C4-2B (cell line): ENCODE data around the gene SERPIND1.
A peak's percentile ranks its signal among the peaks of the same experiment; 100 is the strongest.

Source experiments
- H3K27ac ChIP-seq: fragments of 450-650 bp; 2 replicates; pipeline ENCODE4 v1.5.1; 2017
- ZFX ChIP-seq: fragments of 450-650 bp; IDR thresholded peaks from 2 replicates; pipeline ENCODE4 v1.6.1; 2017
- TF ChIP-seq, protein P1 (sequence below): fragments of 450-650 bp; conservative IDR thresholded peaks from 2 replicates; pipeline ENCODE4 v1.5.1; 2017; ENCODE audit warnings: mild to moderate bottlenecking

The SERPIND1 gene

GRCh38 chr22:20779818-20780158 lies 5.9 kb downstream of the SERPIND1 start:
- H3K27ac ChIP-seq, result no peak overlapping the region; the same call in 1 of the 2 replicates
- TF ChIP-seq ZFX, result no peak
- TF ChIP-seq, protein P1, sequence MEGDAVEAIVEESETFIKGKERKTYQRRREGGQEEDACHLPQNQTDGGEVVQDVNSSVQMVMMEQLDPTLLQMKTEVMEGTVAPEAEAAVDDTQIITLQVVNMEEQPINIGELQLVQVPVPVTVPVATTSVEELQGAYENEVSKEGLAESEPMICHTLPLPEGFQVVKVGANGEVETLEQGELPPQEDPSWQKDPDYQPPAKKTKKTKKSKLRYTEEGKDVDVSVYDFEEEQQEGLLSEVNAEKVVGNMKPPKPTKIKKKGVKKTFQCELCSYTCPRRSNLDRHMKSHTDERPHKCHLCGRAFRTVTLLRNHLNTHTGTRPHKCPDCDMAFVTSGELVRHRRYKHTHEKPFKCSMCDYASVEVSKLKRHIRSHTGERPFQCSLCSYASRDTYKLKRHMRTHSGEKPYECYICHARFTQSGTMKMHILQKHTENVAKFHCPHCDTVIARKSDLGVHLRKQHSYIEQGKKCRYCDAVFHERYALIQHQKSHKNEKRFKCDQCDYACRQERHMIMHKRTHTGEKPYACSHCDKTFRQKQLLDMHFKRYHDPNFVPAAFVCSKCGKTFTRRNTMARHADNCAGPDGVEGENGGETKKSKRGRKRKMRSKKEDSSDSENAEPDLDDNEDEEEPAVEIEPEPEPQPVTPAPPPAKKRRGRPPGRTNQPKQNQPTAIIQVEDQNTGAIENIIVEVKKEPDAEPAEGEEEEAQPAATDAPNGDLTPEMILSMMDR, result no peak

- H3K27ac ChIP-seq, result no peak overlapping the region
- TF ChIP-seq, protein P1, result no peak
- TF ChIP-seq ZFX, result no peak
Observed at GRCh38 chr22:20781272-20781990, 7.5 kb downstream of the SERPIND1 start.

DNA sequence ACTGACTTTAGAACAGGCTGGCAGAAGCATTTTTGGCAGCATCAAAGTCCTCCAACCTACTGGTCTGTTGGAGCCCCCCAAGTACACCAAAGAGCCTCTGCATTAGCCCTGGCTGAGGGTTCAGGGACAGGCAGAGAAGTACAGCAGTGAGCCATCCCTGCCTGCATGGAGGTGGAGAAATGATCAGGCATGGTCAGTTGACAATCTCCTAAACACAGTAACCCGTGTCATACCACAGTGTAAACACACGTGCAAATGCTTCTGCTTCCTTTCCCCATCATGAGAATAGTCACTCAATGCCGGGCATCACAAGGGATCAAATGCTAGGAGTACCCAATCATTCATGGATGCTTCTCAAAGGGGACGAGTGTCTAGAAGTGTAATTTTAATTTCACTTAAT lies 8.2 kb downstream of the SERPIND1 start:
- no peak overlapping the region for H3K27ac ChIP-seq
- no peak for TF ChIP-seq ZFX
- TF ChIP-seq, protein P1, result no peak

DNA sequence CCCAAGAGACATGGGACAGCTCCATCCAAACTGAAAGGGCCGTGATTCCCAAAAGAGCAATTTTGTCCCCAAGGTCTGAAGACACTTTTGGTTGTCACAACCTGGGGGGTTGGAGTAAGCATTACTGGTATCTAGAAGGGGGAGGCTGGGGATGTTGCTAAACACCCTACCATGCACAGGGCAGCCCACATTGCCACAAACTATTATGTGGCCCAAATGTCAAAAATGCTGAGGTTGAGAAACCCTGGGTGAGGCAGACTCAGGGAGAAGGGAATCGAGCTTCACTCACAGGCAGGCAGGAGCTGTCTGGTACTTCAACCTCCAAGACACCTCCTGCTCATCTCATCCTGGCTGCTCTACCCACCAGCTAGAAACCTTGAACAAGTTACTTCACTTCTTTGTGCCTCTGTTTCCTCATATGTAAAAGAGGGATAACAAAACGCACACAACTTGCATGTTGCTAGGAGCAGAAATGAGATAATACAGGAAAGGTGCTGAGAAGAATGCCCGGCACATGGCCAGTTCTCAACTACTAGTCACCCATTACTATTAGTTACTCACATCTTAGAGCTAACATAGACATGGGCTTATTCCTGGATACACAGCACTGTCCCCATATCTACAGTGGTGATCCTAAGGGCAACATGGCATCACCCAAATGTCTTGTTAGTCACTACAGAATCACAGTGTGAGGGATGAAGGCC lies 8.8 kb downstream of the SERPIND1 start:
- no peak overlapping the region for H3K27ac ChIP-seq

DNA sequence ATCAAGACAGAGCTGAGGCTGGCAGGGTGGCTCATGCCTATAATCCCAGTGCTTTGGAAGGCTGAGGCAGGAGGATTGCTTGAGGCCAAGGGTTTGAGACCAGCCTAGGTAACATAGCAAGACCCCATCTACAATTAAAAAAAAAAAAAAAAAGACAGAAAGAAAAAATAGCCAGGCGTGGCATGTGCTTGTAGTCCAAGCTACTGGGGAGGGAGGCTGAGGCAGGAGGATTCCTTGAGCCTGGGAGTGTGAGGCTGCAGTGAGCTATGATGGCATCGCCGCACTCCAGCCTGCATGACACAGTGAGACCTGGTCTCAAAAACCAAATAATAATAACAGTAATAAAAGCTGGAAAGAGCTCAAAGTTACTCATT lies 9.4 kb downstream of the SERPIND1 start:
- TF ChIP-seq, protein P1, result no peak
- TF ChIP-seq ZFX, result no peak
- H3K27ac ChIP-seq, result no peak overlapping the region

More for the DNA sequence above, 8.8 kb downstream of the SERPIND1 start:
- TF ChIP-seq ZFX, result no peak
- TF ChIP-seq, protein P1, result no peak

DNA sequence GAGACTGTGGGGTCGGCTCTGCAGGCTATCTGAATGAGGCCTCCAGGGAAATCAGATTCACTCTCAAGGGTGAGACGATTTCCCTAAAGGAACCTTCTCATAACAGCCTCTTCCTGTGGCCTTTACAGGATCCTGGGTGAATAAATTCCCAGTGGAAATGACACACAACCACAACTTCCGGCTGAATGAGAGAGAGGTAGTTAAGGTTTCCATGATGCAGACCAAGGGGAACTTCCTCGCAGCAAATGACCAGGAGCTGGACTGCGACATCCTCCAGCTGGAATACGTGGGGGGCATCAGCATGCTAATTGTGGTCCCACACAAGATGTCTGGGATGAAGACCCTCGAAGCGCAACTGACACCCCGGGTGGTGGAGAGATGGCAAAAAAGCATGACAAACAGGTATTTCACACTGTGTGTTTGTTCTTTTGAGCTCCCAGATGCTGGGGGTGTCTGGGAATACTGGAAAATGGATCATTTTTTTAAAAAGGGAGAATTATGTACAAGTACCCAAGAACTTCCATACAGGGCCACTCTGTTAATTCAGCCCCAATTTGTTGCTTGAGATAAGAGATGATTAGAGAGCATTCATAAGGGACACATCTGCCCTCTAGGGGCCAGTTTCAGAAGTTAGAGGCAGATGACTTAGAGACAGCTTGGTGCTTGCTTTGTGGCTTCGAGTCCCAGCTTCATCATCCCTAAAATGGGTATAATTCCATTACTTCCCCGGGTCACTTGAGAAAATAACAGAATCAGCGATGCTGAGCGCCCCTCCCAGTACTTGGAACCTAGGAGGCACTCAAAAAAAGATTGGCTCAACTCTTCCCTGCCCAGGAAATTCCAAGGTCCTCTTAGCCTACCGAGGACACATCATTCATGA lies 10.2 kb downstream of the SERPIND1 start:
- TF ChIP-seq, protein P1, result peak; percentile 89
- no peak for TF ChIP-seq ZFX
- no peak overlapping the region for H3K27ac ChIP-seq
